Astrocyte of the spinal cord (primary cell): ENCODE data around the gene CERS5.

Experiments used
- DNase-seq: peaks from one replicate; pipeline ENCODE4 v3.0.0; 2011; ENCODE audit warnings: low read depth, low spot score
- H3K4me3 ChIP-seq: 2 replicates; pipeline ENCODE4 v1.5.1; 2011; ENCODE audit warnings: low read depth, mild to moderate bottlenecking, low read length, moderate library complexity
- in situ Hi-C: cut with HindIII; loops from 2 replicates; pipeline ENCODE4 v1.10.0; 2017; ENCODE audit warnings: low sequenced_read_pairs
- TF ChIP-seq, protein P1 (sequence below): IDR thresholded peaks from 2 replicates; pipeline ENCODE4 v1.5.1; 2012; ENCODE audit warnings: low read depth, mild to moderate bottlenecking, low read length, inconsistent platforms

The CERS5 gene

DNA sequence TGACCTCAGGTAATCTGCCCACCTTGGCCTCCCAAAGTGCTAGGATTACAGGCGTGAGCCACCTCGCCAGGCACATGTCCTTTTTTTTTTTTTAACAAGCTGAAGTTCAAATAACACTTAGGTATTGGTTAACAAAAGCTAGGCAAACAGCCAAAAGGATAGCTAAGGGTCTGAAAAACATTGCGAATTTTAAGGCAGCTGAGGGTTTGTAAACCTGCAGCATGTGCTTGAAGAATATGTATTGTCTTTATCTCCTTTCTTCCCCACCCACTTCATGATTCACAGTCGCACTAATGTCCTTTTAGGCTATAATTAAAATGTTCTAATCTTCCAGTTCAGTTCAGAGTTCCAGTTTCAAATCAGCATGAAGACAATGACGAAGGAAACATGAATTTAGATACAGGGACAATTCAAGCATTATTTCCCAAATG lies 30.1 kb upstream of the CERS5 start:
- no peak overlapping the region for H3K4me3 ChIP-seq
- DNase-seq, result no peak
- TF ChIP-seq, protein P1, sequence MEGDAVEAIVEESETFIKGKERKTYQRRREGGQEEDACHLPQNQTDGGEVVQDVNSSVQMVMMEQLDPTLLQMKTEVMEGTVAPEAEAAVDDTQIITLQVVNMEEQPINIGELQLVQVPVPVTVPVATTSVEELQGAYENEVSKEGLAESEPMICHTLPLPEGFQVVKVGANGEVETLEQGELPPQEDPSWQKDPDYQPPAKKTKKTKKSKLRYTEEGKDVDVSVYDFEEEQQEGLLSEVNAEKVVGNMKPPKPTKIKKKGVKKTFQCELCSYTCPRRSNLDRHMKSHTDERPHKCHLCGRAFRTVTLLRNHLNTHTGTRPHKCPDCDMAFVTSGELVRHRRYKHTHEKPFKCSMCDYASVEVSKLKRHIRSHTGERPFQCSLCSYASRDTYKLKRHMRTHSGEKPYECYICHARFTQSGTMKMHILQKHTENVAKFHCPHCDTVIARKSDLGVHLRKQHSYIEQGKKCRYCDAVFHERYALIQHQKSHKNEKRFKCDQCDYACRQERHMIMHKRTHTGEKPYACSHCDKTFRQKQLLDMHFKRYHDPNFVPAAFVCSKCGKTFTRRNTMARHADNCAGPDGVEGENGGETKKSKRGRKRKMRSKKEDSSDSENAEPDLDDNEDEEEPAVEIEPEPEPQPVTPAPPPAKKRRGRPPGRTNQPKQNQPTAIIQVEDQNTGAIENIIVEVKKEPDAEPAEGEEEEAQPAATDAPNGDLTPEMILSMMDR, result no peak
- in situ Hi-C loops, result no loop called here

DNA sequence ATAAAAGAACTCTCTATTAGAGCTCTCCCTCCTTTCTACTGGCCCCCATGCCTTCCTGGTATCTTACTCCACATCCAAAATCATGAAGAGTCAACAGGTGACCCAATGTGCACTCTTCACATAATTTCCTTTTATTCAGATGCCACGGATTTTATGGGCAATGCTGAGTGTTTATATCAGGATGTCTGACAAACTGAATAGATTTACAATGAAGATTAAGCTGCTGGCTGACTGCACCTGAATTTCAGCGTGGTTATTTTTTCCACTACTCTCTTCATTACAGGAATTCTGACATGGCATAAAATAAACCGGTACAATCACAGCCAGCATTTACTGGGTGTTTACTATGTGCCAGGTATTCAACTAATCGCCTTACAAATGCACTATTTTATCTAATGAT lies 29.4 kb upstream of the CERS5 start:
- in situ Hi-C loops, result no loop called here
- TF ChIP-seq, protein P1, result no peak
- no peak overlapping the region for H3K4me3 ChIP-seq
- no peak for DNase-seq

DNA sequence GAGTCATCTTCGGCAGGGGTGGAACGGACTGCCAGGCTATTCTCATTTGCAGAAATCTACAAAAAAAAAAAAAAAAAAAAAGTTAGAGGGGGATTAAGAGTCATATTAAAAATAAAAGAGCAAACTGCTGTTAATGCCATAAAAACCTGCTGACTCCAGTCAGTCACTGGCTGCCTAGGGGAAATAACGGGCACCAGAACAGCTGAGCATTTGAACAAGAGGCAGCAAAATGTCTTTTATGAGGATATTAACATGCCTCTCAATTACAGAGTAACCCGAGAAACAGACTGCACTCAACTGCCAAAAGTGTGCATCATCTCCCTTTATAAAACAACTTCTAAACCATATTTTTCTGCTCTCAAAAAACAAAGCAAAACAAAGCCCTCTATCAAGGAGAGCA lies 28.7 kb upstream of the CERS5 start:
- no peak for DNase-seq
- in situ Hi-C loops, result no loop called here
- H3K4me3 ChIP-seq, result no peak overlapping the region
- TF ChIP-seq, protein P1, result no peak

DNA sequence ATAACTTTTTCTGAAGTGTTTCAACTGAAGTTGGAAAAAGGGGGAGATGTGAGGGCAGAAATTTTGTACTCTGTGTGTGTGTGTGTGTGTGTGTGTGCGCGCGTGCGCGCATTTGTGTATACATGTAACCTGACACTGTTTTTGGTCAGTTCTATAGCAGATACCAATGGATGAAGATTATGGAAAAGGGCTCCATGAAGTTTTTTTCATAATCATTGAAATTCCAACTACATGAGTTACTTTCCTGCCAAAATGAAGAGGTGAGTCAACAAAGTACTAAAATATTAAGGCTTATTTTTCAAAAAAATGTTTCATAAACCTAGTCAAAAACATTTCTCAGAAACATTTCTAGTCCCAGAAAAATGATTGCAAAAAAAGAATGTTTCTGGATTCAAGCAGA lies 25.7 kb upstream of the CERS5 start:
- H3K4me3 ChIP-seq, result no peak overlapping the region
- in situ Hi-C loops, result no loop called here
- TF ChIP-seq, protein P1, result no peak
- peak; percentile 42 for DNase-seq

DNA sequence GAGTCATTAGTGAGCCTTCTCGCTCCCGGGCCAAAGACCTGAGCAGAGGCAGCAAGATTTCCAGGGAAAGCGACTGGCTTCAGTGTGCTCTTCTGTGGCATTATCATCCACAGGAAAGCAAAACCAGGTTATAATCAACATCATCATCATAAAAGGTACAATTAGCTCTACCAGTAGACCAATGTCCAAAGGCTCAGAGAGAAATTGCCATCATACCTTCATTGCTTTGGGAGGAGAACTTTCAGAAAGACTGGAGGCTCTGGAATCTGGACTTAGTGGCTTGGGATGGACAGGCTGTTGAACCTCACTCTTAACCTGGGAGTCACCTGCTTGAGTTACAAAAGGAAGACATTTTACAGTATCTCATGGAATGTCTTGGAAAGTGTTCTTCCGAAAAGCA lies 25.1 kb upstream of the CERS5 start:
- TF ChIP-seq, protein P1, result no peak
- DNase-seq, result no peak
- no peak overlapping the region for H3K4me3 ChIP-seq
- in situ Hi-C loops, result no loop called here

DNA sequence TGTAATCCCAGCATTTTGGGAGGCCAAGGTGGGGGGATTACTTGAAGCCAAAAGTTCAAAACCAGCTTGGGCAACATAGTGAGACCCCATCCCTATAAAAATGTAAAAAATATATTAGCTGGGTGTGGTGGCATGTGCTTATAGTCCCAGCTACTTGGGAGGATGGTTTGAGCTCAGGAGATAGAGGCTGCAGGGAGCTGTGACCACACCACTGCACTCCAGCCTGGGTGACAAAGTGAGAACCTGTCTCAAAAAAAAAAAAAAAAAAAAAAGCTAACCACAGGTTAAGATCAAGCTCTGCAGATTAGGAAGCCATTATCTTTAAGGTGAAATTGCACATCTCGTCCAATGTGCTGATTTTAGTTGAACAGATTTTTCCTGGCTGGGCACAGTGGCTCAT lies 23.7 kb upstream of the CERS5 start:
- in situ Hi-C loops, result no loop called here
- DNase-seq, result no peak
- TF ChIP-seq, protein P1, result no peak
- no peak overlapping the region for H3K4me3 ChIP-seq

DNA sequence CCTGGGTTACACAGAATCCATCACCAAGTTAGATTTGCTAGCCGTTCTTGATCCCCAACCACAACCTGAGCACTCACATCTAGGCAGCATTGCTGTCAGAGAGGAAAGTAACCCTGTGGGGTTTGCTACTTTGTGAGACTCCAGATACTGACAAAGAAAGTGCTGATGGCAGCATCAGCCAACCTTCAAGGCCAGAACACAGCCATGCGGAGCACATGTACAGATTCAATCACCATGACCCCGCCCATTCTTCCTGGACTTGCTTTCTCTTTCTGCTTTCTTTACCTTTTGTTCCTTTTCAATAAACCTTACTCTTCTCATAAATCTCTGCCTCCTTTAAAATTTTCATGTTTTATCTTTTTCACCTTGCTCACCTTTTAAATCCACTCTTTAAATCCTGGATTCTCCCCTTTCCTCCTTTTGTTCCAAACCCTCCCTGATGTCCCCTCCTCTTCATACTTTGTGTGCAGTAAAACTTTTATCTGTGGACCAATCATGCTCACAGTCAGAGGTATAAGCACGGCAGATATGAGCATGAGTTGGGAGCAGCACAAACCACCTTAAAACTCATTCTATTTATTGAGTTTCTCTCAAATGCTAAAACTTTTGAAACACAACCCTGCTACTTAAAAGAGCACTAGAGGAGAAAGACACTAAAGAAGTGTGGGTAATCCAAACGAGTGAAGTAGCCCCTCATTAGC lies 21.9 kb upstream of the CERS5 start:
- no peak overlapping the region for H3K4me3 ChIP-seq
- in situ Hi-C loops, result no loop called here
- TF ChIP-seq, protein P1, result no peak
- no peak for DNase-seq
